ENCODE data around the gene EXOC4.

EXOC4 gene

DNA sequence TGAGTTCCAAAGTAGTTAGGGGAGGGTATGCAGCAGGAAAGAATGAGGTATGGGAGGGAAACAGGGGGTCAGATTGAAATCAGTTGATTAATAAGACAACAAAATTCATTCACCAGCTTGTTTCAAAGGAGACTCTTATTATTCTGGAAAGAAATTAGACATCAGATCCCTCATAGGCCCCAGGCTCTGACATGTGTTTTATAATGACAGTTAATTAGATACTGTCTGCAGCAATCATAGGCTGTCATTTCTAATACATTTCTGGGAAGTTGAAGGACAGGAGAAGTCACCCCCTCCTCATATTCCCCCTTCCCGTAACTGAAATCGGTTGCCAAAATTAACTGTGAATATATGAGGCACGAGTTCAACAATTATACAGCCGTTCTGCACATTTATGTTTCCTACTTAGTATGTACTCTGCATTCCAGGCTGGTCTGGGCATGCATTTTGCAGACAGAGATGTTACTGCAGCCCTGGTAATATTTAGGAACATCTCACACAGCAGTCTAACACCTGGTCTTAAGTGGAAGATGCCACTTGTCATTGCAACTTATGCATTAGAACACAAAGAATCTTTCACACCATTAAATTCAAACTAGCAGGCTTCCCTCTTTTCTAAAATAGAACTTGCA is 519.0 kb downstream of the EXOC4 start:
- TF ChIP-seq GATA3 (IDR thresholded peaks at IDR 0.05; ENCODE audit: low read depth, low read length) (peak; percentile 99), GATA2 (IDR thresholded peaks at IDR 0.05; ENCODE audit: low read depth, low read length) (peak; percentile 92)

DNA sequence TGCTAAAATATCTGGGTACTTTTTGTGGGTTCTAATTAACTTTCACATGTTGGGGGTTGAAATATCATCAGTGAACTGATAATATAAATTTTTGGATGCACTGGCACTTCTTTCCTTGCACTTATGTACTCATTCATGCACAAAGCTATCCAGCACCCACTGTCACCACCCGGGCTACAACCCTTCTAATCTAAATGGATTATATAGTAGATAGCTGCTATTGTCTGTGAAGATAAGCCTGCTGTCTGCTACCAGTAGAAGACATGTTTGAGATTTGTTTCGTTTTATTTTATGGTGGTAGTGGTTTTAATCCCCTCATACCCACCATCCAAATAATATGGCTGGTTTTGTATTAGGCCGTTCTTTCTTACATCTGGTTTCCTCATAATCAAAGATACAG is 520.7 kb downstream of the EXOC4 start:
- TF ChIP-seq GATA3 (IDR thresholded peaks at IDR 0.05; ENCODE audit: low read depth, low read length) (peak; percentile 81), GATA2 (IDR thresholded peaks at IDR 0.05; ENCODE audit: low read depth, low read length) (peak; percentile 78; the same call in 1 of the 2 replicates)

DNA sequence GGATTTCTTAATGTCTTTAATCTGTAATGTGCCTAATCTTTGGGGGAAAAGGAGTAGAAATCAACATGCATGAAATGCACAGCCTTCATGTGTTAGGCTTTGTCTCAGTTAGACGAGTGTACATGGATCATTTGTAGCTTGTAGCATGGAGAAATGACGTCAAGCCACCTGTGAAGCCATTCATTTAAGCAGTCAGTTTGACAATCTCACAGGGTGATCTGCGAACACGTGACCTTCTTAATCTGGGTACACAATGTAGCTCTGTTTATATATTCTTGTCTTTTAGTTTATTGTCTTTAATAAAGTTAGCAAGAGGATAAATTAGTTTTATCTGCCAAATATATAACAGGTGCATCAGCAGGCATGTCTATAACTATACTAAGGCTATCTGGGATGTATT is 522.3 kb downstream of the EXOC4 start:
- TF ChIP-seq GATA3 (IDR thresholded peaks at IDR 0.05; ENCODE audit: low read depth, low read length) = no peak; the same call in 1 of the 2 replicates

DNA sequence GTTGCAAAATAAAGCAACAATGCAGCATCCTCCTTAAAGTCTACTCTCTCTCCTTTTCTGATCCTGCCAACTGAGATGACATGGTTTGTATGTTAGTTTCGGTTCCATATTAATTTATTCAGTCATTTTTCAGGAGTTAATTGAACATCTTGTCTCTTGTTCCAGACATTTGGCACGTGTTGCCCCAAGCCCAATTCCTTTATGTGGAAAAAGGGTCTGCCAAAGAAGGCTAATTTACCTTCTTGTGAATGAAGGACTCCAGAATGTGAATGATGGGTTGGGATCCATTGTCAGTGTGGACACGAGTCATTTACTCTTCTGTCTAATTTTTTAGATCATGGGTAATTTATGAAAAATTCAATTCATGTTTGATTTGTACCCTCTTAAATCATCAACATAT is 523.4 kb downstream of the EXOC4 start:
- TF ChIP-seq GATA2 (IDR thresholded peaks at IDR 0.05; ENCODE audit: low read depth, low read length) (no peak), GATA3 (IDR thresholded peaks at IDR 0.05; ENCODE audit: low read depth, low read length) (no peak)

DNA sequence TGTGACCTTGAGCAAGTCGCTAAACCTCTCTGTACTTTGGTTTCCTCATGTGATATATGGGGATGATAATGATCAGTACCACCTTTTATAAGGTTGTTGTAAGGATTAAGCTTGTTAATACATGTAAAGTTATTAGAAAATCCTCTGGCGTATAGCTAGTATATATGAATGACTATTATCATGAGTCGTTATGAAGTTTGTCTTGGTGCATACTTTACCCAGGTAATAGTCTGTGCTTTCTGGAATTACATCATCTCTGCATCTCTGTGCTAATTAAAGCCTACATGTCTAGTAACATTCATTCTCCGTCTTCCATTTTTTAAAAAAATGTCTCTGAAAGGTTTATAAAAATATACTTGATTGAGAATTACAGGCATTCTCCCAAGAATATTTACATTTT is 524.8 kb downstream of the EXOC4 start:
- TF ChIP-seq GATA2 (IDR thresholded peaks at IDR 0.05; ENCODE audit: low read depth, low read length) (no peak), GATA3 (IDR thresholded peaks at IDR 0.05; ENCODE audit: low read depth, low read length) (no peak)

DNA sequence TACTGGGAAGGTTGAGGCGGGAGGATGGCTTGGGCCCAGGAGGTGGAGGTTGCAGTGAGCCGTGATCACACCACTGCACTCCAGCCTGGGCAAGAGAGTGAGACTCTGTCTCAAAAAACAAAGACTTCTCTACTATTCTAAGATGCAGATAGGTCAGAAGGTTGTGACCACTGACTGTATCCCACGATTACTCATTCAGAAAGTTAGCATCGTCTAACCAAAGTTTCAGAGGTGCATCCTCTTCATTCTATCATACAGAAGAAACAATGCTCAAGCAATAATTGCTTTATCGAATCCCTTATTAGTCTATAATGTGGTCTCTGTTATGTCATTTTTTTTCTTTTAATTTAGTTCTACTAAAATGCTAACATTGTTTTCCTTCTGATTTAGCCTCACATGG is 525.6 kb downstream of the EXOC4 start:
- TF ChIP-seq GATA3 (IDR thresholded peaks at IDR 0.05; ENCODE audit: low read depth, low read length) (no peak), GATA2 (IDR thresholded peaks at IDR 0.05; ENCODE audit: low read depth, low read length) (no peak)

DNA sequence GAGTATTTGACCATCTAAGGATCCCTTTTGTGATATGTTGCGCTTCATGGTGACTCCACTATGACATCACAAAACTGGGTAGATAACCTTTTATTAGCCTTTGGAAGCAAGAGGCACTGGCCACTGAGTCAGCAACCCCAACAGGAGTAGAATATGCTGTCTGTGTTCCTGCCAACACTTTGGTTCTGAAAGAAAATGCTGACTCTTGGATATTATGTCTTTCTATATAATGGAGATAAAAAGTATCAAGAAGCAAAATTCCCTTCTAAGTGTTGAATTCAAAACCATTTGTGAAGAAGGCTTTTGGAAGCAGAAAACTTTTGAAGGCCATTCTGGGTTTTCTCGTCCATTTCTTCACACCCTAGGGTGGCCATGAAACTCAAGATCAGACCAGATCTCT is 528.0 kb downstream of the EXOC4 start:
- no peak for TF ChIP-seq GATA3 (IDR thresholded peaks at IDR 0.05; ENCODE audit: low read depth, low read length)
- no peak for TF ChIP-seq GATA2 (IDR thresholded peaks at IDR 0.05; ENCODE audit: low read depth, low read length)

DNA sequence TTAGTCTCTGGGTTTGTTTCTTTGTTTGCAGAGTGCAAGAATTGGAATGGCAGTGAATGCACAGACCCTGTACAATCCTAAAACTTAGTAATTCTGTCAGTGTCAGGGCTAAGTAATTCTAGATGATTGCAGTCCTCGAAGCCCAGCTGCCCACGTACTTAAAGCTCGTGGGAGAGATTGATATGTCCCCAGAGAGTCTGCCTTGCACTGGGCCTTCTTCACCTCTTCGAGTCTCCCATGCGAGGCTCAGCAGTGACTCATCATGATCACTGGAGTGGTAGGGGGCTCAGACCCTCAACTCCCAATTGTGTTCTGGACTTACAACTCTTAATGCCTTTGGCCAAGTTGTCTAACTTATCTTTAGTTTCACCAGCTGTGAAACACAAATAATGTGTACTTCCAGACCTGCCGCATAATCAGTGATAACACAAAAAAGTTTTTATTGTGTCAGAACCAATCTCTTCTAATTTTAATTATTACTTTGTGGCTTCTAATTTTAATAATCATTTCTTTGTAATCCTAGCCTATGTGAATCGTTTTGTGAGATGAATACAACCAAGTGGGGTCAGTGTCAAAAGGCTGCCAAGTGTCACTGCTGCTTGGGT is 528.7 kb downstream of the EXOC4 start:
- TF ChIP-seq GATA3 (IDR thresholded peaks at IDR 0.05; ENCODE audit: low read depth, low read length) (no peak), GATA2 (IDR thresholded peaks at IDR 0.05; ENCODE audit: low read depth, low read length) (no peak)

DNA sequence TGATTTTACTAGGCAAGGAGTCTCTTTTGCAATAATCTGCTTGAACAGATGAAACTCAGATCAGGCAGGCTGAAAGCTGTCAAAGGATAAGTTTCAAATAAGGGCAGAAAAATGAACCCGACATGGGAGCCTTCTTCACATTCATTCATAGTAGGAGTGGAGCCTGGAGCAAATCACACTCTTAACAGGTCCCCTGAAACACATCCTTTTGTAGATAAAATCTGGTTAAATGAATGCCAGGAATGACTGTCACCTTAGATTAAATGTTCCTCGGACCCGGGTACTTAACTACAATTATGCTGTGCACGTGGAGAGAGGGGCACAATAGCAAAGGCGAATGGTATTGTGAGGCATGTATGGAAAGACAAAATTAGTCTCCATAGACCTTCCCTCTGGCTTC is 529.6 kb downstream of the EXOC4 start:
- peak; percentile 78 for TF ChIP-seq GATA3 (IDR thresholded peaks at IDR 0.05; ENCODE audit: low read depth, low read length)
- TF ChIP-seq GATA2 (IDR thresholded peaks at IDR 0.05; ENCODE audit: low read depth, low read length) = peak; percentile 66

DNA sequence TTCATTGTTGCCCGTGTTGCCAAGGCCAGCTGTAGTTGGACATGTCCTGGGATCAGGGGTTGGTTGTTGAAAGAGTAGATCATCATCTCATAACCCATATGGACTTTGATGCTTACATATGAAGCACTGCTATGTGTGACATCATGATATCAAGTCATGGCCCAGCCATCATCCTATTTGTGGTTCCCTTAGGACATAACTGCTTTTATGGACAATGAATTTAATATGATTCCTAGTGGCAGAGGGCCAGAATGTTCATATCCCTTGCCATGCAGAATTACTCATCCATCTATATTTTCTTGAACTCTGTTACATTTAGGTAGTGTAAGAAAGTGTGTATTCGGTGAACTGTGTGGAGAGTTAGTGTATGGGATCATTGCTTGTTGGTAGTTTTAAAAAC is 530.4 kb downstream of the EXOC4 start:
- TF ChIP-seq GATA3 (IDR thresholded peaks at IDR 0.05; ENCODE audit: low read depth, low read length) = peak; percentile 51; the same call in 1 of the 2 replicates
- peak; percentile 14; the same call in 1 of the 2 replicates for TF ChIP-seq GATA2 (IDR thresholded peaks at IDR 0.05; ENCODE audit: low read depth, low read length)

DNA sequence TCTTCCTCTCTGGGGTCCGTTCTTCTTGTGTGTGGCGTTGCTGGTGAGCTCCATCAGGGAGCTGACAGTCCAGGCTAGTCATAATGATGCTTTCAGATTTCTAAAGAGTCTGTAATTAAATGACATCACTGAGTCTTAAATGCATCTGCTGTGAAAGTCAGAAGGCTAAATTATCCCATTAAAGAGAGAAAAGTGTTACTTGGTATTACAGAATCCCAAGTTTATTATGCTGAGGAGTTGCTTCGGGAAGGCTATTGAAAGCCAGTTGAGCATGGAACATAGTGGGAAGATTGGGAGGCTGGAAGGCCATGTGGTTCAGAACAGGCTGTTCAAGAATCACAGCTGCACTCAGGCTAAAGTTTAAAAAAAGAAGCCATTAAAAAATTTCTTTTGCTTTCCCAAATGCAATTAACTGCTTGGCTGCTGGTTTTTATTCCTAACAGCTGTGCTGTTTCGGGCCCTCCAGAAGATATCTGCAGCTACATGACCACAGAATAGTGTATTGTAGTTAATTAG is 531.7 kb downstream of the EXOC4 start:
- no peak for TF ChIP-seq GATA2 (IDR thresholded peaks at IDR 0.05; ENCODE audit: low read depth, low read length)
- TF ChIP-seq GATA3 (IDR thresholded peaks at IDR 0.05; ENCODE audit: low read depth, low read length) = no peak

DNA sequence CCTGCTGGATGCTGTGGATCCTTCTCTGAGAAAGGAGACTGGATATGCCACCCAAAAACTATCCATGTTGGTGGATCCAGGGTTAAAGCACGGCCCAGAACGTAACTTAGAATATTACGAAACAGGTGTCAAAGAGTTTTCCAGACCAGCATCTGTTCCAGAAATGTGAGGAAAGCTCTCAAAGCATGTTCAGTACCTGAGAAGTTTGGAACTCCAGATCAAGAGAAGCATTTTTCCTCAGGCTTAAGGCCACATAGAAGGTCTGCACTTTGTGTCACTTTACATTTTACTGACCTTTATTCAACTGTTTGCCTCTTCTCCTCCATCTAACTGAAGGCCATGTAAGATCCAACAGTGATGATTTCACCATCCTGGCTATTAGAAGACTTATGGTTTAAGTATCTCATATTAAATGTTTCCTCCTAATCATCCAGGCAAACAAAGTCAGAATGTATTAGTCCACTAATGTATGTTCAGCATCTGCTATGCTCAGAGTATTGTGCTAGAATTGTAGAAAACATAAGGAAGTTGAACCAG is 533.6 kb downstream of the EXOC4 start:
- TF ChIP-seq GATA2 (IDR thresholded peaks at IDR 0.05; ENCODE audit: low read depth, low read length) (no peak), GATA3 (IDR thresholded peaks at IDR 0.05; ENCODE audit: low read depth, low read length) (no peak)

DNA sequence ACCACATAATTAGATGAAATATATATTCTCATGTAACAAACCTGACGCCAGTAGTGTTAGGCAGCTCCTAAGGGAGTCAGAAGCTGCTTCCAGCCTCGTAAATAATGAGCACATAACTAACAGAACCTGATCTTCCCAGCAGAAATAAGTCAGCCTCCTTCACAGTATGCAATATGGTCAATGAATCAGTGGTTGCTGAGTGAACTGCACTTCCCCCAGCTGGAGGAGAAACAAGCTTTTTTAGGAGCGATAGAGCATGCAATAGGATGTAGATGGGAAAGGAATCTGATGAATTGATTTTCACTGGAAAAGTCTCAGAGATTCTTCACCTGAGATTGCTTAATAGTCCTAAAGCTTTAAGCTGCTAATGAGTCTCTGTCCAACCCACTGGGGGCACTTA is 537.1 kb downstream of the EXOC4 start:
- TF ChIP-seq GATA3 (IDR thresholded peaks at IDR 0.05; ENCODE audit: low read depth, low read length) = no peak
- no peak for TF ChIP-seq GATA2 (IDR thresholded peaks at IDR 0.05; ENCODE audit: low read depth, low read length)

DNA sequence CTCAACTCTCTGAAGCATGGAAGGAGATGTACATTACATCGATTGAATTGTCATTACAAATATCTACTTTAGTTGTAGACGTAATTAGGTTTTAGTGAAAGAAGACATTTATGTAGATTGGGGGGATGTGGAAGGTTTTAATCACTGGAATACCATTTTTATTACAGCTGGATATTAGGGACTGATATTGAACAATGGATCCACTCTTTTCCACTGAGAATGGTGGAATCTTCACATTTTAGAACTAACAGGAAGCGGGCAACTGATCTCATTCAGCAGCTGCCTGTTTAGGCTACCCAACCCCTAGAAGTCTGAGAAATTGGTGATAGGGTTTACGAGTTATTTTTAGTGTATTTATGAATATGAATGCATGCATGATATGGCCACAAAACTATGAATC is 538.0 kb downstream of the EXOC4 start:
- TF ChIP-seq GATA3 (IDR thresholded peaks at IDR 0.05; ENCODE audit: low read depth, low read length) = no peak
- TF ChIP-seq GATA2 (IDR thresholded peaks at IDR 0.05; ENCODE audit: low read depth, low read length) = no peak

DNA sequence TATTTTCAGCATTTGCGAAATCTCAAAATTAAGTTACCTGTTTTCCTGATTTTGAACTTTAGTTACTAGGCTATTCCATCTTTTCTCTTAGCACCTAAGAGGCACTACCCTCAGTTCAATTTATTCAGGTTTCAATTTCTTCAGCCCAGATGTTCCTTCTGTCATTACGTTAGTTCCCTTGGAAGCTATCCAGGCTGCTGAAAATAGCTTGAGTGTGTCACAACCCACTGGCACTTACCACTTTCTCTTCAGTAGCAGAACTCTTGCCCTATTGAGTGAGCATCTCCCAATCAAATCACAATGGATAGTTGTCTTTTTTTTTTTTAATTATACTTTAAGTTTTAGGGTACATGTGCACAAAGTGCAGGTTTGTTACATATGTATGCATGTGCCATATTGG is 541.6 kb downstream of the EXOC4 start:
- no peak for TF ChIP-seq GATA2 (IDR thresholded peaks at IDR 0.05; ENCODE audit: low read depth, low read length)
- no peak for TF ChIP-seq GATA3 (IDR thresholded peaks at IDR 0.05; ENCODE audit: low read depth, low read length)

All from SH-SY5Y (cell line).